ENCODE results near the gene UBN1.

UBN1 gene

DNA sequence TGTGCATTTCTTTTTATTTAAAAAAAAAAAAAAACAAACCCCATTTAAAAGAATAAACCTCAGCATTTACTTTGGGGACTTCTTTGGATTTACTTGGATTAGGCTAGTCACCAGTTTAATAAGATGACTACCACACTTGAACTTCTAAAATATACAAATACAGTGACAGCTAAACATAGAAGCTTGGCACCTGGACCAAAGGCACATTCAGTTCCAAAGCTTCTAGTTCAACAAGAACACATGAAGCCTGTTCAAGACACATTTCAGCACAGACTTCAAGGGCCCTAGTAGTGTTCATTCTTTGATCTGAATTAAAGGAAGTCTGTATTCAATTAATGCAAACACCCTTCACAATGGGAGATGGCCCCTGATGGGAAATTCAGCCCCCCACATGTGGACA, 33.2 kb upstream of the UBN1 start:
- no peak for DNase-seq (ENCODE audit: insufficient read length, low spot score)
- no peak for FAIRE-seq

GRCh38 chr16:4814542-4815173, 32.6 kb upstream of the UBN1 start:
- DNase-seq (ENCODE audit: insufficient read length, low spot score) (no peak), FAIRE-seq (no peak)

DNA sequence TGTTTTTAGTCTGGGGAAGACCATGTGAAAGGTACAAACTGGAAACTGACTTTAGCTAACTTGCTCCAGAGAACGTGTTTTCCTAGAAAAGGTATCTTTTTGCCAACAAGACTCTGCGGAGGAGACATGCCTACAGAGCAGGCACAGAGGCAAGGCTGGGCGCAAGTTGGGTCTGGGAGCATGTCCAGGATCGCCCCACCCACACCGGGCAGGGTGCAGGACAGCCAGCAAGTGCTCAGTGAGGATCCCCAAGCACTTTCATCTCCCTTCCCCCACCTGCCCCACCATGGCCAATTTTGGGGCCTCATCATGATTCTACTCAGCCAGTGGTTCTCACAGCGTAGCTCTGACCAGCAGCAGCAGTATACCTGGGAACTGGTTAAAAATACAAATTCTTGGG, 26.6 kb upstream of the UBN1 start:
- FAIRE-seq, result no peak

GRCh38 chr16:4825196-4825595, 22.1 kb upstream of the UBN1 start:
- FAIRE-seq (no peak), DNase-seq (ENCODE audit: insufficient read length, low spot score) (no peak)

More for the DNA sequence above, 26.6 kb upstream of the UBN1 start:
- DNase-seq (ENCODE audit: insufficient read length, low spot score), result no peak

DNA sequence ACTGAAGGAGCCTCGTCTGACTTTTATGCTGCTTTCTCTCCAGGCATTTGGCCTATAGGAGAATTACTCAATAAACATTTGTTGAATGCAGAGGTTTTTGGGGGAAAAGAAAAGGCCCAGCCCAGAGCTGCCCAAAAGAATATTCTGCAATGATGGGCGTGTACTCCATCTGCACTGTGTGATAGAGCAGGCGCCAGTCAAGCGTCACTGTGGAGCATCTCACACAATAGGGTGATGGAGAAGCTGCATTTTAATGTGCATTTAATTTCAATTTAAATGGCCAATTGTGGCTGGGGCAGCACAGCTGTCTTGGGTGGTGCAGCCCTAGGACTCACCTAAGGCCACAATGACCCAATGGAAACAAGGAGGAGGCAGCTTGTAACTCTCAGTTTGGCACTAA, 20.8 kb upstream of the UBN1 start:
- FAIRE-seq, result no peak

DNA sequence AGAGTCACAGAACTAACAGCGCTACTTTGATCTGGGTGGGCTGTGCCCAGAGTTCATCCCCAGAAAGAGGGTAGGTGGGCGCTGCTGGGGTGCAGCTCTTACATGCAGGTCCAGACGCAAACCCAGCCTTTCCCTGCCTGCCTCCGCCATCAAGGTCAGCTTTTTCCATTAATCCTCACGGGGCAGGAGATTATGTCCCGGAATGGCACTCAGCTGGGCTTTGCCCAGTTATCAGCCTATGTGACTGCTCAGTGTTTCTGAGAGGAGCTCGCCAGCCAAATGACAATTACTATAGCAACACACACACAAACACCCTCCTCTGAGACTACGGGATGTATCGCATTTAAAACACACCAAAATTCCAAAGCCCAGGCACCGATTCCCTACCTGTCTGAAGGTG, 20.3 kb upstream of the UBN1 start:
- FAIRE-seq (no peak), DNase-seq (ENCODE audit: insufficient read length, low spot score) (no peak)

More for the DNA sequence above, 20.8 kb upstream of the UBN1 start:
- DNase-seq (ENCODE audit: insufficient read length, low spot score), result no peak

GRCh38 chr16:4828567-4829321, 18.5 kb upstream of the UBN1 start:
- peak; percentile 23 for FAIRE-seq

GRCh38 chr16:4830408-4830807, 16.9 kb upstream of the UBN1 start:
- no peak for DNase-seq (ENCODE audit: insufficient read length, low spot score)
- no peak for FAIRE-seq

More at GRCh38 chr16:4828567-4829321, 18.5 kb upstream of the UBN1 start:
- DNase-seq (ENCODE audit: insufficient read length, low spot score), result no peak

GRCh38 chr16:4831616-4832015, 15.7 kb upstream of the UBN1 start:
- no peak for FAIRE-seq

GRCh38 chr16:4832698-4833343, 14.5 kb upstream of the UBN1 start:
- no peak for DNase-seq (ENCODE audit: insufficient read length, low spot score)
- FAIRE-seq, result no peak

More at GRCh38 chr16:4831616-4832015, 15.7 kb upstream of the UBN1 start:
- no peak for DNase-seq (ENCODE audit: insufficient read length, low spot score)

DNA sequence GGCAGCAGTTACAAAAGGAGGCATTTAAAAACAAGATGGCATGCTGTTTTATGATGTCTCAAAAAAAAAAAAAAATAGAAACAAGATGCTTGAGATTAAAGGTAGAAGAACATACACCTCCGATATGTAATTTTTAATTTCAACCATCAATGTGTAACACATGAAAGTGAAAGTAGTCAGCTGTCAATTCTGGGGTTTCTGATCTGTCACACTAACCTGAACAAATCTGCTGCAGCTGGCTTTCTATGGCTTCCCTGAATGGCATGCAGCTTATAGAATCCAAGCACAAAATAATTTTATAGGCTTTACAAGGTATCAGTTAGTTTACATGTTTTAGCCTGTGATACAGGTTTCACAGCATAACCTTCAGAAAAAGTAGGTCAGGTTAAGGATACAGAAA, 13.7 kb upstream of the UBN1 start:
- DNase-seq (ENCODE audit: insufficient read length, low spot score) (no peak), FAIRE-seq (no peak)

DNA sequence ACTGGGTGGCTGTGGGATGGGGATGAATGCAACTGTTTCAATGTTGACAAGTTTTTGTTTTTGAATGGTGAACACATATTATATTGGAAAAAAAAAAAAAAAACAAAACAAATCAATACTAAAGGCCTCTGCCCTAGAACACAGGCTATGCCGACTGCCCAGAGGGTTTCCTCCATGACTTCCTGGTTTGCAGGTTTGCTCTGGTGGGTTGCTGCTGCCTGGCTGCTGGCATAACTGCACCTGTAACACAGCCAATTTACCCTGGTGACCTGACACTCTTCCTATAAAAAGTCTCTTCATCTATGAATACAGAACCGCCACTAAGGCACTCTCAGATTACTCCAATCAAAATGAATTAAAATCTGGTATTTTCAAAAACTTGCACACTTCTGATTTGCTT, 10.6 kb upstream of the UBN1 start:
- DNase-seq (ENCODE audit: insufficient read length, low spot score) (no peak), FAIRE-seq (no peak)

DNA sequence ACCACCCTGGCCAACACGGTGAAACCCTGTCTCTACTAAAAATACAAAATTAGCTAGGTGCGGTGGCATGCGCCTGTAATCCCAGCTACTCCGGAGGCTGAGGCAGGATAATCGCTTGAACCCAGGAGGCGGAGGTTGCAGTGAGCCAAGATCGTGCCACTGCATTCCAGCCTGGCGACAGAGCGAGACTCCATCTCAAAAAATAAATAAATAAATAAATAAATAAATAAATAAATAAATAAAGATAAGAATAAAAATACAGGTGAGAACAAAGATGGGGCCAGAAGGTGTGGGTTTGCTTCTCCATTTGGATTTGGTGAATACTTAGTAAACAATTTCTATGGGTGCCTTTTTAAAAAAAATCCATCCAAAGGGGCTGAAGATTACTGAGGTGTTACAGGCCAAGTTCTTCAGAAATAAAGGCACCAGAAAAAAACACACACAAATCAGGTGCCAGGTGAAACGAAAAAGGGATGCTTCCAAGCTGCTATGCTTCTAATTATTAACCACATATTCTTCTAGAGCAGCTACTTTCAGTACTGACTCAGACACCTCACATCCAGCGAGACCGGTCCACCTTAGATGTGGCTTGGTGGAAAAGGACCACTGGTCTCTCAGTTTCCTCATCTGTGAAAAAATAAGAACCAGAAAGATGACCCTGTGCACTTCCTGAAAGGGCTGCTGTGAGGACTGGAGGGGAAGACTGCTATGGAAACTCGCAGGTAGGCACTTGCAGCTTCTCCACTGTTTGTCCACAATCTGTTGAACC, 9.4 kb upstream of the UBN1 start:
- no peak for FAIRE-seq
- DNase-seq (ENCODE audit: insufficient read length, low spot score), result no peak

- DNase-seq (ENCODE audit: insufficient read length, low spot score) (no peak), FAIRE-seq (no peak)
Observed at GRCh38 chr16:4839942-4840341, 7.3 kb upstream of the UBN1 start.

GRCh38 chr16:4840984-4841383, 6.3 kb upstream of the UBN1 start:
- FAIRE-seq (no peak), DNase-seq (ENCODE audit: insufficient read length, low spot score) (no peak)

DNA sequence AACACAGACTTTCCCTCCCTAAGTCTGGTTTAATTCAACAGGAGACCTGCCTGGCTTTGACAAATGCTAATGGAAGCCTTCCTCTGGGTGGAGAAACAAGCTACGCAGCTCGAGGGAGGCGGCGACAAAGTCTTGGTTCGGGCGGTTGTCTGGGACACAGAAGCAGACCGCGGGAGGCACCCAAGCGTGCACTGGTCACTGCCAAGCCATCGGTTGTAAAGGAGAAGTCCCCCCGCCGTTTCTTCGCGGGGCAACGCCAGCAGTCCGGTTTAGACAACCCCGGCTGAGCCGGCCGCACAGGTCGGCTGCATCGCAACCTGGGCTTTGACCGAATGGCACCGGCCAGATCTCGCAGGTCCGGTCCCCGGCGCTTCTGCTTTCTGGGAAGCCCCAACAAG, 779 bp upstream of the UBN1 start:
- FAIRE-seq, result no peak
- DNase-seq (ENCODE audit: insufficient read length, low spot score), result no peak

- peak; percentile 60 for FAIRE-seq
Observed at GRCh38 chr16:4847774-4848587, 700 bp downstream of the UBN1 start.

DNA sequence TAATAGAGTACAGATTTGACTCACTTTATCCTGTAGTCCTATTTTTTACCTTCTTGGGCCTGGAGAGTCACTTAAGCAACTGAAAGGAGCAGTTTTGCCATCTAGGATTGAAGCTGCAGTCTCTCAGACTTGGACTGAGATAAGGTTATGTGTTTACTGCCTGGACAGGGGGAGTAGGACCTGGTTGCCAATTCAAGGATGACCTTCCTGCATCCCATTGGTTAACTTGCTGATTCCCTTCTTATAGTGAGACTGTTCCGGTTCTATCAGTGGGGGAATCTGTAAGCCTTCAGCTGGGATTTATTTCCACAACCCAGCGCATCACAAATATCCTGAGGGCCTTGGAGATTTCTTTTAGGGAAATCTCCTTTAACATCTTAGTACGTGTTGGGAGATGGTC, 2.9 kb downstream of the UBN1 start:
- FAIRE-seq (no peak), DNase-seq (ENCODE audit: insufficient read length, low spot score) (no peak)

More at GRCh38 chr16:4847774-4848587, 700 bp downstream of the UBN1 start:
- DNase-seq (ENCODE audit: insufficient read length, low spot score), result no peak

- DNase-seq (ENCODE audit: insufficient read length, low spot score) (no peak), FAIRE-seq (no peak)
Observed at GRCh38 chr16:4852221-4852872, 5.1 kb downstream of the UBN1 start.

DNA sequence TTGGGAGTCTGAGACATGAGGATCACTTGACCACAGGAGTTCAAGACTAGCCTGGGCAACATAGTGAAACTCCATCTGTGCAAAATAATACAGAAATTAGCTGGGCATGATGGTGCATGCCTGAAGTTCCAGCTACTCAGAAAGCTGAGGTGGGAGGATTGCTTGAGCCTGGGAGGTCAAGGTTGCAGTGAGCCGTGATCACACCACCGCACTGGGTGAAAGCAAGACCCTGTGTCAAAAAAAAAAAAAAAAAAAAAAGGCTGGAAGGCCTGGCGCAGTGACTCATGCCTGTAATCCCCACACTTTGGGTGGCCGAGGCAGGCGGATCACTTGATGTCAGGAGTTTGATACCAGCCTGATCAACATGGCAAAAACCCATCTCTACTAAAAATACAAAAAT, 8.1 kb downstream of the UBN1 start:
- FAIRE-seq, result no peak

More for the DNA sequence above, 8.1 kb downstream of the UBN1 start:
- DNase-seq (ENCODE audit: insufficient read length, low spot score), result no peak

Measured in GM19239 (cell line).